CD4-positive, alpha-beta T cell treated with Interleukin-21 for 1 hour (primary cell): ENCODE results near the gene CDH23.

Source experiments
- DNase-seq: peaks from one replicate; pipeline ENCODE4 v3.0.0-alpha.2; 2020

The CDH23 gene

DNA sequence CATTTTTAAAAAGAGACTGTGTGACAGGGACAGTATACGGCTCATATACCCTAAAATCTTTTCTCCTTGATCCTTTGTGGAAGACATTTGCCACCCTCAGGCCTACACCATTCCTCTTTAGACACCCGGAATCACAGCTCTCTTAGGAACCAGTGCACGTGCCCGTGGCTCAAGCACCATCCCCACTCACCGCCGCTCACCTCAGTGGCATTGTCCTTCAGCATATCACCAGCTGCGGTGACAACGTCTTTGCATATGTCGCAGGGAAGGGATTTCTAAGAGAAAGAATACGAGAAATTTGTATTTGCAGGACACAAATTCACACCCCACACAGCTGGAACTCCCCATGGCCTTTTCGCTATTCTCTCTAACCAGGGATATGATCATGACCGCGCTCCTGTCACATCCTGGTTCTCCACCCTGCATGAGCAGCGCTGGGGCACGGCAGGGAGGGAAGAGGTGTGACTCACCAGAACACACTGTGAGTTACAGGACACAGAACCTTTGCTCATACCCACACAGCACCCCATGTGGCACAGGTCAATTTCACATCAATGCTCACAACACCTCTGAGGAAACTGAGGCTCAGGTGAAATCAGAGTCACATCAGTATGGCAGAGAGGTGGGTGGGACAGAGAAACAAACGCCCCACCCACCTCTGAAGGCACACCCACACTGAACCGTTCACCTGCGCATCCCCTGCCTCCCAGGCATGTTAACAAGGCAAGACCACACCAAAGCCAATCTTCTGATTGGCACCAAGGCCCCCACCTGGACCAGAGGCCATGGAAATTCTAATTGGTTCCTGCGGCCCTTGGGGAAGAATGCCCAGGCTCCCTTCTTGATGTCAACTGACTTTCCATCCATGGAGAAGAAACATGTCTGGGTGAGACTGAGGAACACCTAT is 435.2 kb downstream of the CDH23 start:
- no peak for DNase-seq

DNA sequence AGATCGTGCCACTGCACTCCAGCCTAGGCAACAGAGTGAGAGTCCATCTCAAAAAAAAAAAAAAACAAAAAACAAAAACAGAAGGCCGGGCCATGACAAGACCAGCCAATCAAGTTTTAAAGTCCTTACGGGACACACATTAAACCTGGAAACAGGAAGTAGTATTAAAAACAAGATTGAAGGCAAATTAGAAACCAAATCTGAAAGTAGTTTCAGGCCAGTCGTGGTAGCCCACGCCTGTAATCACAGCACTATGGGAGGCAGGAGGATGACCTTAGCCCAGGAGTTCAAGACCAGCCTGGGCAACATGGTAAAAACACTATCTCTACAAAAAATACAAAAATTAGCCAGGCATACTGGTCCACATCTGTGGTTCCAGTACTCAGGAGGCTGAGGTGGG is 436.2 kb downstream of the CDH23 start:
- DNase-seq: no peak

GRCh38 chr10:71833451-71834342 is 437.0 kb downstream of the CDH23 start:
- DNase-seq: no peak

DNA sequence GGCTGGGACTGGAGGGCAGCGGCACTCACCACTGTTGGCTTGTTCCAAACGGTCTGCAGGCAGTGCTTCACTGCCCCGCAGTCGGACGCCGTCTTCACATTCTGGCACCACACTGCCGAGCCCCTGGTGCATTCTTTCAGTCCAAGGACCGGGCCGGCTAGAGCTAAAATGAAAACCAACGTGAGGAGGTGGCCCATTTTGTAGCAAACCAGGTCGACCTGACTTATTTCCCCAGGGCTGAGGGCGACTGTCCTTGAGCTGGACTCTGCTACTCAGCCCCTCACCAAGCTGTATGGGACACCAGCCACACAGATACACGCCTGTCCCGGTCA is 437.6 kb downstream of the CDH23 start:
- no peak for DNase-seq

DNA sequence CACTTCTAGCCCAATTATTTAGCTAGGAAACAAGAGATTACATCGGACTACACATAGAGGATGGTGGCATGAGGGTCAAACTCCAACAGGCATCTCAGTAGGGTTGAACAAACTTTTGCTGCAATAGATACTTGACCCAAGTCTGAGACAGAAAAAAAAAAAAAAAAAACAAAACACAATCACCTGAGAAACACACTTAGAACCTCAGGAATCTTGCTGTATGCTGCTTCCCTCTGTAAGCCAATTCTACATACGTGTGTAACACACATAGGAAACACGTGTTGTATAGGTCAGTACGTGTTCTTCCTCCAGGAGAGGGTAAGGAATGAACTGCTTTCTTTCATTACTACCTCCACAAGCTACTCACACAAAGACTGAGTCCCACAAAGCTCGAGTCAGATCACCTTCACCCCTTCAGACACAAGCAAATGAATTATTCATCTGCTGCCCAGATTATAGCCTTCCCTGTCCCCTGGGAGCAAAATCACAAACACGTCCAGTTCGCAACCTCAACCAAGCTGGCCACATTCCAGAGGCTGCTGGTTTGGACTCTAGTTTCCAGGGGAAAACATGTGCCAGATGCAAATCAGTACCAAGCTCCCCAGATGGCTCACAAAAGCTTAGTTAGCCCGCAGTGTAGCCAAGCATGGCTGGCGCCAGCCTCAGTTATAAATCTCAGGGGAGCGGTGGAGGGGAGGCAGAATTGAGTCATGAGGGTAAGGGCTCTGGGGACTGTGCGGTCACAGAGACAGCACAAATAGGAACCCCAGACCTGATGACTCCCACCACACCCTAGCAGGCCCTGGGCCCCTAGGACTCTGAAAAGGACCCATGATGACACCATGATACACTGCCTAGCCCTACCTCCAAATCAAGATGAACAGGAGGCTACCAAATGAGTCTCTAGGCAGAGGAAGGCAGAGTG is 439.2 kb downstream of the CDH23 start:
- no peak for DNase-seq

DNA sequence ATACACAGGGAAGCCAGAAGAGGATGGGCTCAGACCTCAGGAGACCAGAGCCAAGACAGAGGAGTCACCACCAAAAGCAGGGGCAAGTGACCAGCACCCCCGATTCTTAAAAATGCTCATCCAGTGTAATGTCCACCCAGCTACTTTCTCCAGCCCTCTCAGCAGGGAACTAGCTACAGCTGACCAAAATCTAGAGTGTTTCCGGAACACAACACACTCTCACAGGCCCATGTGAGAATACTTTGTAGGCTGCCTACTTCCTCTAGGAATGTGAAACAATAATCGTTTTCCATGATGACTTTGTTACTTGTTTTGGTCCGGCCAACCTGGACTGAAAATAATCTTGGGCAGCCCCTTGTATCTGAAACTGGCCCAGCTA is 439.9 kb downstream of the CDH23 start:
- DNase-seq: no peak

DNA sequence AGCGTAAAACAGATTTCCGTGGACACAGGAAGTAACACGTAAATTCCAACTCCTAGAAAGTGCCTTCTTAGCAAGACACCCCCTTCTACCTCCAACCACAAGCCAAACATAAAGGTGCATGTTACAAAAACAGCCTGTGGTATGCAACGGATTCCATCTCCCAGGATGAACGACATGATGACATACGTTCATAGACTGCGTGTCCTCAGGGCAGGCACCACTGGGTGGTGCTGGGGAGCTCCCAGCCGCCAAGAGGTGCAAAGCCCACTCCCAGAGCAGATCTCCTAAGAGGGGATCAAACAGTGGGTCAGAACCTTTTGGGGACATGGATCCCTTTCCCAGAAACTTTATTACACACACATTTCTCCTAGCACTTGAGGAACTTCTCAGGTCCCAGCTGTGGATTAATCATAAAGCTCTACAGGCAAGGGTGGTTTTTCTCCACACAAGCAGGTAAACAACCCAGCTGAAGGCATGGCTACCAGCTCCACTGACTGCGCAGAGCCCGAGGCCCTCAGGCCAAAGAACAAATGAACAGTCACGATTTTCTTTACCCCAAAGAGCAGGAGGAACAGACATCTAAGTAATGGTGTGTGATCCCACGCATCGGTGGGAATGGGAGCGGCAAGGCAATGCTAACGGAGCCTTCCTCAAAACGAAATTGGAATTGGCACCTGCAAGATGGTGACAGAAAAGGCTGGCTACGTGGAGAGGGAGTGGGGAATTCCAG is 440.5 kb downstream of the CDH23 start:
- DNase-seq: no peak

DNA sequence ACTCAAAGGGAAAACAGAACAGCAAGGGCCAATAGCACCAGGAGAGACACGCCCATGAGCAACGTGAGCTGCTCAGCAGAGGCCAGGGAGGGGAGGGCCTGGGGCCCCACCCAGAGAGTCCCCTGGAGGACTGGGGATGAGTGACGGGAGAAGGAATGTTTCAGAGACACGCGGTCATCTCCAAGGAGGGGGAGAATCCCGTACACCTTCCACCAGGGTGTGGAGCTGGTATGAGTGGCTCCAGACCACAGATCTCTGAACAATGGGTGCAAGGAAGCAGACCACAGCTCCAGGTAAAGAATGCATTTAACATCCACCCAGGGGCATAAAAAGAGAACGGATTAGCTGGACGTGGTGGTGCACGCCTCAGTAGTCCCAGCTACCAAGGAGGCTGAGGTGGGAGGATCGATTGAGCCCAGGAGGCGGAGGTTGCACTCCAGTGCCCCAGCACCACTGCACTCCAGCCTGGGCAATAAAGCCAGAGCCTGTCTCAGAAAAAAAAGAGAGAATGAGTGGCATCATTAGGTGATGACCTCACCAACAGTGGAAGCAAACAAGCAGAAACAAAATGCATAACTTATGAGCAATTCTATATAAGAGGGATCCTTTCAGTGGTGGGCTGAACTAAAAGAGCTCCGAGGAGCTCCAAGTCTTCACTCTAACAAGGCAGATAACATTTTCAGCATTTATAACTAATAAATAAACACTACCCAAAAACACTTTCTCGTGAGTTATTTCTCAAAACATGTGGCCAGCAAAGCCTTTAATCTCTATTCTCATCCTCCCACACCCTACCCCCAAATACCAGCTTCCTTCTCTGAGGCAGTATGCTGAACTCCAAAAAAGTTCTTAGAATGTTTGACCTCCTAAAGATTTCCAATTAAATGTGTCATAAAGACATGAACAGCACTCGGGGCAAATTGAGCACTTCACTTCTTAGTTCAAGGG is 441.8 kb downstream of the CDH23 start:
- DNase-seq: no peak

GRCh38 chr10:71840177-71840957 is 443.6 kb downstream of the CDH23 start:
- DNase-seq: no peak

GRCh38 chr10:71840958-71841335 is 444.2 kb downstream of the CDH23 start:
- no peak for DNase-seq

DNA sequence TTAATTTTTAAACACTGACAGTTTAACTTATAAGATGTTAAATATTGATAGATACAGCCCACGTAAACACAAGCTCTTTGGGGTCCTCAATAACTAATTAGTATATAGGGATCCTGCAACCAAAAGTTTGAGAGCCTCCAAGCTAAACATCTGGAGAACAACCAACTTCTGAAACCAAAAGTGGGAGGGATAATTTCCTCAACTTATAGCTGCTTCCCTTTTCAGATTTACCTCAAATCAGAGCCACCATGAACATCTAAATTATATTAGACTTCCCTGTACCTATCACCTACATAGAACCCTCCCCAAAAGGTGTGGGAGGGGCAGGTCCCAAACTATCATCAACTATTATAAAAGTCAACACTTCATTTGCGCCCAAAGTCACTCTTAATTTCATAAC is 445.7 kb downstream of the CDH23 start:
- no peak for DNase-seq

DNA sequence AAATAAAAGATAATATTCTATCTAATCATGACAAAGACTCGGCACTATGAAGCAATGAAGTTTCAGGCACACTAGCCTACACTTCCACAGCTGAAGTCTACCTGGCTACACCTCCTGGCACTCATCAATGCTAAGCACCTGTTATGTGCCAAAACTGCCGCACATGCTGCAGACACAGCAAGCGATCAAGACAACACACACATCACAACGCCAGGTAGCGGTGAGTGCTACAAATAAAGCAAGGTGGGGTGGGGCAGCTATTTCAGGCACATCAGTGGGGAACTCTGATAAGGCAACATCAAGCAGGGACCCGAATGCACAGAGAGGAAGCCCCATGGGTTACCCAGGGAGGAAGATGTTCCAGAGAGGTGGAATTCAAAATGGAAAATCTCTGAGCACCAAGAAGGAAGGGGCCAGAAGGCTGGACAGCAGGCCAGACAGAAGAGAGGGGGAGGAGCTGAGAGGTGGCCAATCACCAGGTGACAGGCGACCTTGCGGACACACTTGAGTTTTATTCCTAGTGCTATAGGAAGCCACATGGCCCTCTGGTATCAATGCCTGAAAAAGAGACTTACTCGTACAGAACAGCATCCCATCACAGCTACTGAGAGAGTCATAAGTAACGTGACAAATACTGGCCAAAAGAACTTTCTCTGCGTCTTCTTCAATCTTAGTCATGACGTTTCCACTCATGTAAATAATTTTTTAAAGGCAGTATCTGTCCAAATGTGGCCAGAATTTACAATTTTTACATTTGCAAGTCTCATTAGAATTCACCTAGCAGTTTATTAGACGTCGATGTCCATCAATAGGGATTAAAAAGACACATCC is 446.4 kb downstream of the CDH23 start:
- DNase-seq: no peak

DNA sequence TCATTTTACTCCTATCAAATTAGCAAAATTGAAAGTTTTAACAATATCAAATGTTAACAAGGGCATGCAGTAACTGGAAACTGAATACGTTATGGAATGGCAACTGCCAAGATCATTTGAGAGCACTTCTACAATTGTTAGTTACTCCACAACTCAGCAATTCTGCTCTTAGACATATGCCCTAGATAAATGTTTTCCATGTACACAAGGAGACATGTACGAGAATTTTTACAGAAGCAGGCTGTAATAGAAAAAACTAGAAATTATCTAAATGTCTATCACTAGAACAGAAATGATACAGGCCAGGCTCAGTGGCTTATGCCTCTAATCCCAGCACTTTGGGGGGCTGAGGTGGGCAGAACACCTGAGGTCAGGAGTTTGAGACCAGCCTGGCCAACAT is 447.4 kb downstream of the CDH23 start:
- DNase-seq: no peak

- no peak for DNase-seq
Measured at GRCh38 chr10:71844695-71845094, 448.0 kb downstream of the CDH23 start.

DNA sequence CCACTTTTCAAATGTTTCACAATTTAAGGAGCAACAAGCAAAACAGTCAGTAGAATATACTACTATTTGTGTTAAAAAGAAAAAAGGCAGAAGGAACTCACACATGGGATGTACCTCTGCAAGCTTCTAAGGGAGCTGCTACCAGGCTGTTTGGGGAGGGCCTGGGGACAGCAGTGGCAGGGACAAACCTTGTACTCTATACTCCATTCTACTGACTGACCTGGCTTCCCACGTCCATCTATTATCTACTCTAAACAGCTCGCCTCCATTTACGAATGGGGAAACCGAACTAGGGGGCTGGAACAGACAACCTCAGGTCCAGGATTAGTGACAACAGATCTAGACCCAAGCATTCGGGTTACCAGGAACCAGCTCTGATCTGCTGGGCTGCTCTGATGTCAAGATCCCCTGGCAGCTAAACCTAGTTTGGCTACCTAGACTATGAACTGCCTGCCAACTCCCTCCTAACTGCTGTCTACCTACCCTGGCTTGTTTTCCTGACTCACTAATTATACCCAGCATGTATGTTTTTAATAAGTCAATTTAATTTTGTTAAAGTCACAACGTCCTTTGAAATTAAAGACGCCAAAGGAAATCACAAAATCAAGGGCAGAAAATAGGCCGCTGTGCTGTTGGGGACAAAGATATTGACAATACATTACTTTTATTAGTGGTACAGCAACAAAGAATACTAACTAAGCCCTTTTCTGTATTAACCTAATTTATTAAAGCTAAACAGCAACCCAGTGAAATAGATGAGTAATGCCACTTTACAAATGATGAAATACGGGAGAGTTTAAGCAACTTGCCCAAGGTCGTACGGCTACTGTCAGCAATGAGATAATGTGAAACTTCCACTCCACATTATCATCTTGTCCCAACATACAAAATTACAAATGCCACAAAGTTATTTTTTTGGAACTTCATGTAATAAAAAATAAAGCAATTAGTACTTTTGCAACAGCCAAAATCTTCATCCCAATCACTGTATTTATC is 449.0 kb downstream of the CDH23 start:
- no peak for DNase-seq

- DNase-seq: no peak
Measured at GRCh38 chr10:71846816-71847215, 450.1 kb downstream of the CDH23 start.

GRCh38 chr10:71847418-71847817 is 450.7 kb downstream of the CDH23 start:
- DNase-seq: no peak
